Vagina (tissue), 2 donors: ENCODE data around the gene KLK12. TPM values are rescaled to one million over a fixed set of nuclear protein-coding genes. Genes with fewer than 3 reads are reported as not detected.

Experiments used
- DNase-seq, 2 donors: peaks; one replicate each; pipeline ENCODE4 v3.0.0-alpha.2; 2017; ENCODE audit errors: extremely low spot score in 2 of 2
- H3K27ac ChIP-seq: fragments of 200-600 bp; sonication (generic); one replicate; pipeline ENCODE4 v1.5.1; 2019
- H3K27me3 ChIP-seq: fragments of 200-600 bp; sonication (generic); one replicate; pipeline ENCODE4 v1.5.1; 2019
- H3K36me3 ChIP-seq, 2 donors: fragments of 200-600 bp; sonication (generic); one replicate each; pipeline ENCODE4 v1.5.1; 2017 to 2019
- H3K4me1 ChIP-seq: fragments of 200-600 bp; sonication (generic); one replicate; pipeline ENCODE4 v1.5.1; 2019
- H3K4me3 ChIP-seq, 2 donors: fragments of 200-600 bp; sonication (generic); 1 replicate in 1 of 2; 2 replicates in 1 of 2; pipeline ENCODE4 v1.5.1; 2016 to 2019
- H3K9me3 ChIP-seq: fragments of 200-600 bp; sonication (generic); one replicate; pipeline ENCODE4 v1.5.1; 2019
- POLR2A ChIP-seq, 2 donors: fragments of 450-650 bp; IDR thresholded peaks; one replicate each; pipeline ENCODE4 v1.6.1; 2017; ENCODE audit warnings: antibody characterized with exemption in 2 of 2, mild to moderate bottlenecking in 2 of 2, moderate library complexity in 2 of 2
- POLR2AphosphoS5 ChIP-seq, 2 donors: sonication (generic); formaldehyde crosslinking; IDR thresholded peaks; one replicate each; pipeline ENCODE4 v1.9.0; 2017; ENCODE audit warnings: antibody characterized with exemption in 2 of 2, mild to moderate bottlenecking in 2 of 2, low read depth in 1 of 2; ENCODE audit not compliant: insufficient read depth in 1 of 2
- intact Hi-C: fragments of 100-400 bp; cut with DNase I; formaldehyde crosslinking; loops from one replicate; pipeline ENCODE4 v1.15.1; 2023
- total RNA-seq: library from RNA; depleted of rRNA; stranded (reverse); fragments of >200 nt; gene quantifications from one replicate; pipeline ENCODE4 v1.2.3, GENCODE V29; 2016
- TF ChIP-seq, protein P1 (sequence below), 3 experiments: fragments of 450-650 bp in 2 of 3; fragments of 200-600 bp in 1 of 3; sonication (generic) in 1 of 3; IDR thresholded peaks; one replicate each; pipeline ENCODE4 v1.5.1; 2017 to 2019; ENCODE audit warnings: antibody characterized with exemption in 3 of 3, mild to moderate bottlenecking in 2 of 3, moderate library complexity in 2 of 3

KLK12 gene
- total RNA-seq, 1 donor from 2014 or later, result 4.2 TPM

DNA sequence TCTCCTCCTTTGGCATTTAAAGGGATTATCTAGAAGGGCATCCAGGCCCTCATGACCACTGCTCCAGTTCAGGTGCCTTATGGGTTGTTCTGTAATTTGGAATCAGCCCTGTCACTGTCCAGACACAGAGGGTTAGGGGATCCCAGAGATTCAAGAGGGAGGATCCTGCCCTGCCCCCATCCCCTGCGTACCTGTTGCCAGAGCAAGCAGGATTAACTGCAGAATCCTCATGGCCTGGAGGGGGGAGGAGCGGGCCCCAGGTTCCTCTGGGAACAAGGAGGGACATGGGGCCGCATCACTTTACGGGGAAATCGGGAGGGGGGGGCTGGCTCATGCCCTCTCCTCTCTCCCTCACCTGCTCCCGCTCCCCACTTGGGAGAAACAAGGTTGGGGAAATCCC is 9.4 kb downstream of the KLK12 start:
- H3K9me3 ChIP-seq, result no peaks in the 10 kb centered on the region
- no peak for DNase-seq
- no peaks in the 10 kb centered on the region for H3K27me3 ChIP-seq
- peaks cover 4% of the 10 kb centered on the region for H3K4me1 ChIP-seq
- intact Hi-C loops, result no loop called here
- H3K36me3 ChIP-seq, result no peaks in the 10 kb centered on the region
- peak overlapping the region; percentile 10 to 46 for H3K4me3 ChIP-seq
- TF ChIP-seq, protein P1, sequence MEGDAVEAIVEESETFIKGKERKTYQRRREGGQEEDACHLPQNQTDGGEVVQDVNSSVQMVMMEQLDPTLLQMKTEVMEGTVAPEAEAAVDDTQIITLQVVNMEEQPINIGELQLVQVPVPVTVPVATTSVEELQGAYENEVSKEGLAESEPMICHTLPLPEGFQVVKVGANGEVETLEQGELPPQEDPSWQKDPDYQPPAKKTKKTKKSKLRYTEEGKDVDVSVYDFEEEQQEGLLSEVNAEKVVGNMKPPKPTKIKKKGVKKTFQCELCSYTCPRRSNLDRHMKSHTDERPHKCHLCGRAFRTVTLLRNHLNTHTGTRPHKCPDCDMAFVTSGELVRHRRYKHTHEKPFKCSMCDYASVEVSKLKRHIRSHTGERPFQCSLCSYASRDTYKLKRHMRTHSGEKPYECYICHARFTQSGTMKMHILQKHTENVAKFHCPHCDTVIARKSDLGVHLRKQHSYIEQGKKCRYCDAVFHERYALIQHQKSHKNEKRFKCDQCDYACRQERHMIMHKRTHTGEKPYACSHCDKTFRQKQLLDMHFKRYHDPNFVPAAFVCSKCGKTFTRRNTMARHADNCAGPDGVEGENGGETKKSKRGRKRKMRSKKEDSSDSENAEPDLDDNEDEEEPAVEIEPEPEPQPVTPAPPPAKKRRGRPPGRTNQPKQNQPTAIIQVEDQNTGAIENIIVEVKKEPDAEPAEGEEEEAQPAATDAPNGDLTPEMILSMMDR (IDR thresholded peaks at IDR 0.05), result no peak
- TF ChIP-seq POLR2A (IDR thresholded peaks at IDR 0.05), result no peak
- no peak for TF ChIP-seq POLR2AphosphoS5 (IDR thresholded peaks at IDR 0.05; ENCODE audit: insufficient read depth in 1 of 2, low read depth in 1 of 2)
- peak overlapping the region; percentile 89 for H3K27ac ChIP-seq

GRCh38 chr19:51024924-51025323 is 9.9 kb downstream of the KLK12 start:
- Histone ChIP-seq H3K4me3 (peak overlapping the region in 1 of 2 donors; percentile 46), H3K27ac (peak overlapping the region; percentile 89), H3K36me3 (no peaks in the 10 kb centered on the region), H3K27me3 (no peaks in the 10 kb centered on the region), H3K4me1 (peaks cover 4% of the 10 kb centered on the region), H3K9me3 (no peaks in the 10 kb centered on the region)
- TF ChIP-seq, protein P1 (IDR thresholded peaks at IDR 0.05), result no peak
- TF ChIP-seq POLR2AphosphoS5 (IDR thresholded peaks at IDR 0.05; ENCODE audit: insufficient read depth in 1 of 2, low read depth in 1 of 2) (no peak), POLR2A (IDR thresholded peaks at IDR 0.05) (no peak)
- no peak for DNase-seq
- intact Hi-C loops, result no loop called here

GRCh38 chr19:51023946-51024345 is 10.9 kb downstream of the KLK12 start:
- TF ChIP-seq, protein P1 (IDR thresholded peaks at IDR 0.05), result no peak
- TF ChIP-seq POLR2AphosphoS5 (IDR thresholded peaks at IDR 0.05; ENCODE audit: insufficient read depth in 1 of 2, low read depth in 1 of 2) (no peak), POLR2A (IDR thresholded peaks at IDR 0.05) (no peak)
- Histone ChIP-seq H3K4me1 (peaks cover 14% of the 10 kb centered on the region), H3K4me3 (no peak overlapping the region), H3K27ac (peak overlapping the region; percentile 89), H3K27me3 (no peaks in the 10 kb centered on the region), H3K9me3 (no peaks in the 10 kb centered on the region), H3K36me3 (no peaks in the 10 kb centered on the region)
- intact Hi-C loops, result no loop called here
- DNase-seq, result no peak

- Histone ChIP-seq H3K27ac (no peak overlapping the region), H3K4me1 (peaks cover 21% of the 10 kb centered on the region), H3K4me3 (no peak overlapping the region), H3K27me3 (no peaks in the 10 kb centered on the region), H3K9me3 (no peaks in the 10 kb centered on the region), H3K36me3 (no peaks in the 10 kb centered on the region)
- no peak for DNase-seq
- intact Hi-C loops, result no loop called here
- TF ChIP-seq, protein P1 (IDR thresholded peaks at IDR 0.05), result no peak
- TF ChIP-seq POLR2A (IDR thresholded peaks at IDR 0.05), result no peak
- no peak for TF ChIP-seq POLR2AphosphoS5 (IDR thresholded peaks at IDR 0.05; ENCODE audit: insufficient read depth in 1 of 2, low read depth in 1 of 2)
These were observed 12.3 kb downstream of the KLK12 start for GRCh38 chr19:51022526-51022925.

- Histone ChIP-seq H3K27ac (peak overlapping the region; percentile 84), H3K27me3 (no peaks in the 10 kb centered on the region), H3K36me3 (no peaks in the 10 kb centered on the region), H3K4me1 (peaks cover 21% of the 10 kb centered on the region), H3K4me3 (no peak overlapping the region), H3K9me3 (no peaks in the 10 kb centered on the region)
- no peak for DNase-seq
- TF ChIP-seq POLR2A (IDR thresholded peaks at IDR 0.05) (no peak), POLR2AphosphoS5 (IDR thresholded peaks at IDR 0.05; ENCODE audit: insufficient read depth in 1 of 2, low read depth in 1 of 2) (peak in 1 of 2 donors; percentile 57)
- TF ChIP-seq, protein P1 (IDR thresholded peaks at IDR 0.05), result peak in 1 of 3 experiments; percentile 53
- intact Hi-C loops, result no loop called here
These were observed 13.7 kb downstream of the KLK12 start for GRCh38 chr19:51020988-51021651.
